GM23338 (cell line): Measurements from ENCODE around the gene GAPVD1.

Experiments used
- CREB1 ChIP-seq: fragments of 250-450 bp; sonication (Bioruptor Pico); IDR thresholded peaks from 2 replicates; pipeline ENCODE4 v1.5.0; 2020; ENCODE audit warnings: low read depth, mild to moderate bottlenecking, moderate library complexity
- CTCF ChIP-seq, 2 experiments: fragments of 200-600 bp in 1 of 2; sonication (generic) in 1 of 2; conservative IDR thresholded peaks; 2 replicates each; pipeline versions ENCODE4 v1.5.1 to v1.6.1; 2016 to 2017; ENCODE audit warnings: antibody characterized with exemption in 2 of 2, low read depth in 2 of 2, mild to moderate bottlenecking in 2 of 2, moderate library complexity in 1 of 2
- ETS1 ChIP-seq: IDR thresholded peaks from 2 replicates; pipeline ENCODE4 v1.6.1; 2016; ENCODE audit warnings: antibody characterized with exemption
- EZH2 ChIP-seq: fragments of 200-600 bp; sonication (generic); IDR thresholded peaks from one replicate; pipeline ENCODE4 v1.8.0; 2017; ENCODE audit warnings: antibody characterized with exemption, mild to moderate bottlenecking, low read depth; ENCODE audit not compliant: unreplicated experiment
- EZH2phosphoT487 ChIP-seq: fragments of 200-600 bp; sonication (generic); IDR thresholded peaks from one replicate; pipeline ENCODE4 v1.8.1; 2018; ENCODE audit warnings: antibody characterized with exemption; ENCODE audit not compliant: unreplicated experiment
- JUNB ChIP-seq: IDR thresholded peaks from one replicate; pipeline ENCODE4 v1.6.1; 2016; ENCODE audit warnings: antibody characterized with exemption; ENCODE audit not compliant: unreplicated experiment
- NANOG ChIP-seq: IDR thresholded peaks from 2 replicates; pipeline ENCODE4 v1.6.1; 2016; ENCODE audit warnings: antibody characterized with exemption, borderline replicate concordance
- POLR2AphosphoS5 ChIP-seq: IDR thresholded peaks from 2 replicates; pipeline ENCODE4 v1.6.1; 2016; ENCODE audit warnings: antibody characterized with exemption, low read depth
- REST ChIP-seq: IDR thresholded peaks from one replicate; pipeline ENCODE4 v1.6.1; 2018; ENCODE audit warnings: antibody characterized with exemption; ENCODE audit not compliant: unreplicated experiment
- STAT1 ChIP-seq: IDR thresholded peaks from one replicate; pipeline ENCODE4 v1.6.1; 2016; ENCODE audit warnings: antibody characterized with exemption; ENCODE audit not compliant: unreplicated experiment
- ZNF114 ChIP-seq: fragments of 250-450 bp; sonication (Bioruptor Pico); IDR thresholded peaks from 2 replicates; pipeline ENCODE4 v1.5.0; 2020; ENCODE audit warnings: mild to moderate bottlenecking, moderate library complexity
- ZNF331 ChIP-seq: fragments of 250-450 bp; sonication (Bioruptor Pico); IDR thresholded peaks from 2 replicates; pipeline ENCODE4 v1.5.0; 2020; ENCODE audit warnings: low read depth, mild to moderate bottlenecking, moderate library complexity

- TF ChIP-seq CTCF (conservative IDR thresholded peaks at IDR 0.05; ENCODE audit: low read depth in 2 of 2) (no peak), EZH2 (no peak), POLR2AphosphoS5 (no peak), EZH2phosphoT487 (no peak), REST (no peak), STAT1 (no peak), CREB1 (no peak), ZNF331 (CRISPR knock-in tag) (no peak), ETS1 (no peak), ZNF114 (CRISPR knock-in tag) (no peak), NANOG (no peak), JUNB (no peak)
Observed at GRCh38 chr9:125370786-125371185, 109.2 kb downstream of the GAPVD1 start.
